SK-N-SH (cell line): ENCODE measurements around the gene ZNF532. TPM values are rescaled to one million over a fixed set of nuclear protein-coding genes. Genes with fewer than 3 reads are reported as not detected.

ENCODE experiments used
- CTCF ChIA-PET: fragments of 300-600, 350-600 bp; formaldehyde crosslinking; extraction: SDS; loops from one replicate; lab custom pipeline; 2021; lab: Yijun Ruan, JAX
- POLR2A ChIA-PET: fragments of 350-600 bp; sonication (Branson Sonifier 250); formaldehyde crosslinking; extraction: SDS; loops from one replicate; lab custom pipeline; 2020; ENCODE audit warnings: antibody characterized with exemption, inconsistent platforms; lab: Yijun Ruan, JAX
- DNase-seq: peaks from one replicate; pipeline ENCODE4 v3.0.0; 2012
- H2AFZ ChIP-seq: fragments of 200-600 bp; sonication (generic); 2 replicates; pipeline ENCODE4 v1.8.1; 2016; ENCODE audit warnings: antibody characterized with exemption, mild to moderate bottlenecking, low read depth
- H3F3A ChIP-seq: fragments of 200-600 bp; sonication (generic); replicated peaks from 2 replicates; pipeline ENCODE3; 2016; ENCODE audit warnings: antibody characterized with exemption, mild to moderate bottlenecking; ENCODE audit not compliant: insufficient read depth
- H3K27ac ChIP-seq, 2 experiments: fragments of 200-500 bp in 1 of 2; fragments of 200-600 bp in 1 of 2; sonication (Bioruptor generic) in 1 of 2; sonication (generic), shearing (Covaris generic) in 1 of 2; 2 replicates each; pipeline versions ENCODE4 v1.5.1 to v1.6.1; 2014 to 2016; ENCODE audit warnings: low read depth in 2 of 2, inconsistent platforms in 1 of 2, low read length in 1 of 2, mild to moderate bottlenecking in 1 of 2, mixed read lengths in 1 of 2
- H3K27me3 ChIP-seq: fragments of 200-600 bp; sonication (generic), shearing (Covaris generic); 2 replicates; pipeline ENCODE4 v1.6.1; 2016; ENCODE audit warnings: mixed run types; ENCODE audit not compliant: insufficient read depth
- H3K36me3 ChIP-seq, 2 experiments: fragments of 200-500 bp in 1 of 2; fragments of 200-600 bp in 1 of 2; sonication (Bioruptor generic) in 1 of 2; sonication (generic) in 1 of 2; replicated peaks in 1 of 2; 2 replicates each; pipeline versions ENCODE3 to v1.5.1; 2014 to 2016; ENCODE audit warnings: low read length in 1 of 2, mild to moderate bottlenecking in 1 of 2; ENCODE audit not compliant: insufficient read depth in 2 of 2, control insufficient read depth in 1 of 2
- H3K4me1 ChIP-seq, 2 experiments: fragments of 200-500 bp in 1 of 2; fragments of 200-600 bp in 1 of 2; sonication (Bioruptor generic) in 1 of 2; sonication (generic), shearing (Covaris generic) in 1 of 2; 2 replicates each; pipeline versions ENCODE4 v1.5.1 to v1.6.1; 2014 to 2016; ENCODE audit warnings: low read depth in 1 of 2, low read length in 1 of 2, mixed run types in 1 of 2; ENCODE audit not compliant: insufficient read depth in 2 of 2, control insufficient read depth in 1 of 2
- H3K4me2 ChIP-seq: fragments of 200-600 bp; sonication (generic), shearing (Covaris generic); 2 replicates; pipeline ENCODE4 v1.6.1; 2017; ENCODE audit warnings: mixed run types
- H3K4me3 ChIP-seq, 2 experiments: fragments of 200-500 bp in 1 of 2; fragments of 200-600 bp in 1 of 2; sonication (Bioruptor generic) in 1 of 2; sonication (generic), shearing (Covaris generic) in 1 of 2; 2 replicates each; pipeline versions ENCODE4 v1.5.1 to v1.8.1; 2014 to 2016; ENCODE audit warnings: low read depth in 2 of 2, inconsistent platforms in 1 of 2, low read length in 1 of 2, mild to moderate bottlenecking in 1 of 2, mixed read lengths in 1 of 2, moderate library complexity in 1 of 2
- H3K79me2 ChIP-seq: fragments of 200-600 bp; sonication (generic); 2 replicates; pipeline ENCODE4 v1.8.1; 2017; ENCODE audit warnings: mild to moderate bottlenecking; ENCODE audit not compliant: insufficient read depth
- H3K9ac ChIP-seq: fragments of 200-600 bp; sonication (generic); 2 replicates; pipeline ENCODE4 v1.6.1; 2017; ENCODE audit warnings: mixed run types
- H3K9me2 ChIP-seq: fragments of 200-600 bp; sonication (generic); 2 replicates; pipeline ENCODE4 v1.6.1; 2017; ENCODE audit warnings: mixed run types
- H3K9me3 ChIP-seq: fragments of 200-600 bp; sonication (generic); 2 replicates; pipeline ENCODE4 v1.6.1; 2017; ENCODE audit warnings: mixed run types, mild to moderate bottlenecking, moderate library complexity
- H4K20me1 ChIP-seq: fragments of 200-600 bp; sonication (generic); 2 replicates; pipeline ENCODE4 v1.6.1; 2017; ENCODE audit warnings: mild to moderate bottlenecking, mixed run types; ENCODE audit not compliant: insufficient read depth
- ELF1 ChIP-seq: IDR thresholded peaks from 2 replicates; pipeline ENCODE4 v1.4.0; 2012
- EP300 ChIP-seq, 2 experiments: IDR thresholded peaks; 2 replicates each; pipeline versions ENCODE4 v1.4.0 to v1.6.1; 2012; ENCODE audit warnings: borderline replicate concordance in 1 of 2, low read depth in 1 of 2, low read length in 1 of 2
- EZH2phosphoT487 ChIP-seq: fragments of 200-600 bp; sonication (generic); IDR thresholded peaks from 2 replicates; pipeline ENCODE4 v1.6.1; 2017; ENCODE audit warnings: low read depth, mixed run types, mild to moderate bottlenecking, antibody characterized with exemption, moderate library complexity, borderline replicate concordance
- FOXM1 ChIP-seq: IDR thresholded peaks from 2 replicates; pipeline ENCODE4 v1.4.0; 2012; ENCODE audit warnings: low read depth, mild to moderate bottlenecking
- GABPA ChIP-seq: IDR thresholded peaks from 2 replicates; pipeline ENCODE4 v1.4.0; 2012; ENCODE audit warnings: low read depth, mild to moderate bottlenecking
- GATA2 ChIP-seq: sonication (generic); formaldehyde crosslinking; IDR thresholded peaks from 2 replicates; pipeline ENCODE4 v1.5.0; 2020; ENCODE audit warnings: mild to moderate bottlenecking, missing genetic modification reagents
- JUND ChIP-seq: IDR thresholded peaks from 2 replicates; pipeline ENCODE4 v1.4.0; 2012
- MEF2A ChIP-seq: IDR thresholded peaks from 2 replicates; pipeline ENCODE4 v1.4.0; 2012; ENCODE audit warnings: low read depth, borderline replicate concordance
- NFIC ChIP-seq: IDR thresholded peaks from 2 replicates; pipeline ENCODE4 v1.4.0; 2012; ENCODE audit warnings: borderline replicate concordance
- NRF1 ChIP-seq: IDR thresholded peaks from 2 replicates; pipeline ENCODE4 v1.6.1; 2012; ENCODE audit warnings: low read depth, mild to moderate bottlenecking, low read length
- RXRA ChIP-seq: IDR thresholded peaks from 2 replicates; pipeline ENCODE4 v1.4.0; 2012; ENCODE audit warnings: low read depth, mild to moderate bottlenecking, borderline replicate concordance
- SIN3A ChIP-seq: IDR thresholded peaks from 2 replicates; pipeline ENCODE4 v1.6.1; 2012; ENCODE audit warnings: low read depth, mild to moderate bottlenecking, low read length, moderate library complexity, borderline replicate concordance
- WGBS: methylation state at CpG from one replicate; pipeline ENCODE4 v1.1.6; 2017; ENCODE audit warnings: low lambda C conversion rate; 5-methylcytosine and 5-hydroxymethylcytosine counted together
- polyA plus RNA-seq, 3 experiments: library from polyadenylated mRNA; depleted of rRNA; stranded (reverse); fragments of >200 nt; gene quantifications; 2 replicates each; pipeline ENCODE4 v1.2.3, GENCODE V29; 2012
- TF ChIP-seq, protein P1 (sequence below): IDR thresholded peaks from 2 replicates; pipeline ENCODE4 v1.4.0; 2012; ENCODE audit warnings: low read depth, borderline replicate concordance
- TF ChIP-seq, protein P2 (sequence below): fragments of 200-600 bp; sonication (generic); IDR thresholded peaks from 2 replicates; pipeline ENCODE4 v1.6.1; 2017; ENCODE audit warnings: antibody characterized with exemption, mild to moderate bottlenecking, moderate library complexity
- TF ChIP-seq, protein P3 (sequence below): IDR thresholded peaks from 2 replicates; pipeline ENCODE4 v1.4.0; 2012; ENCODE audit warnings: low read depth
- TF ChIP-seq, protein P4 (sequence below): IDR thresholded peaks from 2 replicates; pipeline ENCODE4 v1.4.0; 2012; ENCODE audit warnings: low read depth, borderline replicate concordance
- TF ChIP-seq, protein P5 (sequence below): fragments of 150-350 bp; IDR thresholded peaks from 2 replicates; pipeline ENCODE4 v1.6.1; 2016; ENCODE audit warnings: mild to moderate bottlenecking, low read depth, low read length

Gene ZNF532
- polyA plus RNA-seq, 1 of the 3 experiments (the other 2 are of a cell fraction) = 34.7 TPM

DNA sequence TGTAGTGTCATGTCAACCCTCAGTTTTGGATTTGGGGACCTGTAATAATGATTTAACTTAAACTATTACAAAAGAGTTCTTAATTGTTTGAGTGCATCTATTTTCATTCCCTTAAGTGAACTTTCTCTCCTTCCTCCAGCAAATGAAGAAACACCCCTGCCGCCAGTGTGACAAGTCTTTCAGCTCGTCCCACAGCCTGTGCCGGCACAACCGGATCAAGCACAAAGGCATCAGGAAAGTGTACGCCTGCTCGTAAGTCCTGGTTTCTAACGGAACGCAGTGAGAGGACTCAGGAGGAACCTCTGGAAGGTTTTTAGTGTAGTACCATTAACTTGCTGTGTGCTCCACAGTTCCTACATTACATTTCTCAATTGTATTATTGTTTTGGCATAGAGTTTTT lies 114.2 kb downstream of the ZNF532 start:
- no peaks in the 10 kb centered on the region for H3F3A ChIP-seq
- peaks cover 0 to 8% of the 10 kb centered on the region in 2 experiments; a peak in 1 of 4 replicates for H3K4me1 ChIP-seq
- no peaks in the 10 kb centered on the region for H3K27me3 ChIP-seq
- TF ChIP-seq JUND (no peak), SIN3A (no peak), RXRA (no peak), FOXM1 (no peak)
- TF ChIP-seq, protein P1, sequence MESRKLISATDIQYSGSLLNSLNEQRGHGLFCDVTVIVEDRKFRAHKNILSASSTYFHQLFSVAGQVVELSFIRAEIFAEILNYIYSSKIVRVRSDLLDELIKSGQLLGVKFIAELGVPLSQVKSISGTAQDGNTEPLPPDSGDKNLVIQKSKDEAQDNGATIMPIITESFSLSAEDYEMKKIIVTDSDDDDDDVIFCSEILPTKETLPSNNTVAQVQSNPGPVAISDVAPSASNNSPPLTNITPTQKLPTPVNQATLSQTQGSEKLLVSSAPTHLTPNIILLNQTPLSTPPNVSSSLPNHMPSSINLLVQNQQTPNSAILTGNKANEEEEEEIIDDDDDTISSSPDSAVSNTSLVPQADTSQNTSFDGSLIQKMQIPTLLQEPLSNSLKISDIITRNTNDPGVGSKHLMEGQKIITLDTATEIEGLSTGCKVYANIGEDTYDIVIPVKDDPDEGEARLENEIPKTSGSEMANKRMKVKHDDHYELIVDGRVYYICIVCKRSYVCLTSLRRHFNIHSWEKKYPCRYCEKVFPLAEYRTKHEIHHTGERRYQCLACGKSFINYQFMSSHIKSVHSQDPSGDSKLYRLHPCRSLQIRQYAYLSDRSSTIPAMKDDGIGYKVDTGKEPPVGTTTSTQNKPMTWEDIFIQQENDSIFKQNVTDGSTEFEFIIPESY = no peak
- TF ChIP-seq, protein P2, sequence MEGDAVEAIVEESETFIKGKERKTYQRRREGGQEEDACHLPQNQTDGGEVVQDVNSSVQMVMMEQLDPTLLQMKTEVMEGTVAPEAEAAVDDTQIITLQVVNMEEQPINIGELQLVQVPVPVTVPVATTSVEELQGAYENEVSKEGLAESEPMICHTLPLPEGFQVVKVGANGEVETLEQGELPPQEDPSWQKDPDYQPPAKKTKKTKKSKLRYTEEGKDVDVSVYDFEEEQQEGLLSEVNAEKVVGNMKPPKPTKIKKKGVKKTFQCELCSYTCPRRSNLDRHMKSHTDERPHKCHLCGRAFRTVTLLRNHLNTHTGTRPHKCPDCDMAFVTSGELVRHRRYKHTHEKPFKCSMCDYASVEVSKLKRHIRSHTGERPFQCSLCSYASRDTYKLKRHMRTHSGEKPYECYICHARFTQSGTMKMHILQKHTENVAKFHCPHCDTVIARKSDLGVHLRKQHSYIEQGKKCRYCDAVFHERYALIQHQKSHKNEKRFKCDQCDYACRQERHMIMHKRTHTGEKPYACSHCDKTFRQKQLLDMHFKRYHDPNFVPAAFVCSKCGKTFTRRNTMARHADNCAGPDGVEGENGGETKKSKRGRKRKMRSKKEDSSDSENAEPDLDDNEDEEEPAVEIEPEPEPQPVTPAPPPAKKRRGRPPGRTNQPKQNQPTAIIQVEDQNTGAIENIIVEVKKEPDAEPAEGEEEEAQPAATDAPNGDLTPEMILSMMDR = no peak
- TF ChIP-seq, protein P3, sequence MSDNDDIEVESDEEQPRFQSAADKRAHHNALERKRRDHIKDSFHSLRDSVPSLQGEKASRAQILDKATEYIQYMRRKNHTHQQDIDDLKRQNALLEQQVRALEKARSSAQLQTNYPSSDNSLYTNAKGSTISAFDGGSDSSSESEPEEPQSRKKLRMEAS = no peak
- H4K20me1 ChIP-seq = no peaks in the 10 kb centered on the region
- no peaks in the 10 kb centered on the region for H3K79me2 ChIP-seq
- CTCF ChIA-PET = no interaction called here
- no peak overlapping the region for H3K27ac ChIP-seq
- H2AFZ ChIP-seq = no peak overlapping the region
- H3K9me3 ChIP-seq = no peaks in the 10 kb centered on the region
- no peak overlapping the region for H3K9ac ChIP-seq
- 99% methylated on average over 8 of the region's 8 CpGs for WGBS
- H3K36me3 ChIP-seq = peaks cover 15 to 28% of the 10 kb centered on the region in 2 experiments
- H3K4me2 ChIP-seq = no peak overlapping the region
- no peaks in the 10 kb centered on the region for H3K9me2 ChIP-seq
- no peak overlapping the region for H3K4me3 ChIP-seq
- POLR2A ChIA-PET = no interaction called here
- no peak for DNase-seq

DNA sequence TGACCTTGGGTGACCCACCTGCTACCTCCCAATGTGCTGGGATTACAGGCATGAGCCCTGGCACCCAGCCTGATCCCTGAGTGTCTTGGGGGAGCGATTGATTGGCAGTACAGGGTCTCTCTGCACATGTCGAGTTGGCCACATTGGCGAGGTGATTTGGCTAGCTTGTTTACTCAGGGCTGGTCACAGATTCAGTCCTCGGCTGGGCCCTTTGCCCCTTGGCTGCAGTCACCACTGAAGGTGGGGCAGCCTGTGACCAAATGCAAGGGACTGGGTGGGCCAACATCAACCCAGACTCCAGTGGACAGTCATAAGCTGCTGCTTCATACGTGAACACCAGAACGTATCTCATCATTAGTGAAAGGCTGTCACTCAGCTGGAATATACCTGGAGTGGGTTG lies 114.9 kb downstream of the ZNF532 start:
- no peak overlapping the region for H3K4me2 ChIP-seq
- no peaks in the 10 kb centered on the region for H3K27me3 ChIP-seq
- H3K36me3 ChIP-seq = peaks cover 15 to 31% of the 10 kb centered on the region in 2 experiments
- peaks cover 0 to 8% of the 10 kb centered on the region in 2 experiments; a peak in 1 of 4 replicates for H3K4me1 ChIP-seq
- H4K20me1 ChIP-seq = no peaks in the 10 kb centered on the region
- ChIA-PET POLR2A (no interaction called here), CTCF (interaction anchor here (1.0 kb wide), 1 partner anchor 9 kb away, joined by 4 read pairs; no protein-coding TSS in a partner anchor)
- H3K9ac ChIP-seq = no peak overlapping the region
- H3K4me3 ChIP-seq = no peak overlapping the region
- DNase-seq = no peak
- no peaks in the 10 kb centered on the region for H3K9me2 ChIP-seq
- no peak overlapping the region for H3K27ac ChIP-seq
- no peaks in the 10 kb centered on the region for H3K79me2 ChIP-seq
- H3K9me3 ChIP-seq = no peaks in the 10 kb centered on the region
- no peak overlapping the region for H2AFZ ChIP-seq
- TF ChIP-seq NFIC (no peak), SIN3A (no peak), FOXM1 (no peak), MEF2A (no peak), GATA2 (CRISPR knock-in tag) (no peak), GABPA (no peak), EP300 (IDR thresholded peaks at IDR 0.05; ENCODE audit: borderline replicate concordance in 1 of 2, low read depth in 1 of 2, low read length in 1 of 2) (no peak), EZH2phosphoT487 (no peak), ELF1 (no peak), NRF1 (no peak)
- TF ChIP-seq, protein P4, sequence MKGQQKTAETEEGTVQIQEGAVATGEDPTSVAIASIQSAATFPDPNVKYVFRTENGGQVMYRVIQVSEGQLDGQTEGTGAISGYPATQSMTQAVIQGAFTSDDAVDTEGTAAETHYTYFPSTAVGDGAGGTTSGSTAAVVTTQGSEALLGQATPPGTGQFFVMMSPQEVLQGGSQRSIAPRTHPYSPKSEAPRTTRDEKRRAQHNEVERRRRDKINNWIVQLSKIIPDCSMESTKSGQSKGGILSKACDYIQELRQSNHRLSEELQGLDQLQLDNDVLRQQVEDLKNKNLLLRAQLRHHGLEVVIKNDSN = no peak
- TF ChIP-seq, protein P5, sequence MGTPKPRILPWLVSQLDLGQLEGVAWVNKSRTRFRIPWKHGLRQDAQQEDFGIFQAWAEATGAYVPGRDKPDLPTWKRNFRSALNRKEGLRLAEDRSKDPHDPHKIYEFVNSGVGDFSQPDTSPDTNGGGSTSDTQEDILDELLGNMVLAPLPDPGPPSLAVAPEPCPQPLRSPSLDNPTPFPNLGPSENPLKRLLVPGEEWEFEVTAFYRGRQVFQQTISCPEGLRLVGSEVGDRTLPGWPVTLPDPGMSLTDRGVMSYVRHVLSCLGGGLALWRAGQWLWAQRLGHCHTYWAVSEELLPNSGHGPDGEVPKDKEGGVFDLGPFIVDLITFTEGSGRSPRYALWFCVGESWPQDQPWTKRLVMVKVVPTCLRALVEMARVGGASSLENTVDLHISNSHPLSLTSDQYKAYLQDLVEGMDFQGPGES = no peak
- no peaks in the 10 kb centered on the region for H3F3A ChIP-seq
- 93% methylated on average over 5 of the region's 6 CpGs for WGBS
